ENCODE results near the gene TMIGD1.

Gene TMIGD1

DNA sequence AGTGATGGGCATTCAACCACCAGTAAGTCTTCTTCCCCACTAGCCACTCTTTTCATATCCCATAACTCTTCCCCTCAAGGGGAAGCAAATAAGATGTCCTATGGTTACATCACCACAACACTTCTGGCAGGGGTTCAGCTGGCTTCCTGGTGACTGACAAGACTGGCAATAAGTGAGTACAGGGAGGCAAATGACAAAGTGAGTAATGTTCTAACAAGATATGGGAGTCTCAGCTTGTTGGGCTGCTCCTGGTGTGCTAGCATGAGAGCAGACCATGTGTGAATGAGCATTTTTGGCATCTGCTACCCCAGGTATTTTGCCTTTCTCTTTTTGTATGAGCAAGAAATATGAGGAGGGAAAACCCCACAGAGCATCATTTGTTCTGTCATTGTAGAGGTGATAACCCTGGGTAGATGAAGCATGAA is 9.9 kb downstream of the TMIGD1 start:
- peak; percentile 50 for DNase-seq

DNA sequence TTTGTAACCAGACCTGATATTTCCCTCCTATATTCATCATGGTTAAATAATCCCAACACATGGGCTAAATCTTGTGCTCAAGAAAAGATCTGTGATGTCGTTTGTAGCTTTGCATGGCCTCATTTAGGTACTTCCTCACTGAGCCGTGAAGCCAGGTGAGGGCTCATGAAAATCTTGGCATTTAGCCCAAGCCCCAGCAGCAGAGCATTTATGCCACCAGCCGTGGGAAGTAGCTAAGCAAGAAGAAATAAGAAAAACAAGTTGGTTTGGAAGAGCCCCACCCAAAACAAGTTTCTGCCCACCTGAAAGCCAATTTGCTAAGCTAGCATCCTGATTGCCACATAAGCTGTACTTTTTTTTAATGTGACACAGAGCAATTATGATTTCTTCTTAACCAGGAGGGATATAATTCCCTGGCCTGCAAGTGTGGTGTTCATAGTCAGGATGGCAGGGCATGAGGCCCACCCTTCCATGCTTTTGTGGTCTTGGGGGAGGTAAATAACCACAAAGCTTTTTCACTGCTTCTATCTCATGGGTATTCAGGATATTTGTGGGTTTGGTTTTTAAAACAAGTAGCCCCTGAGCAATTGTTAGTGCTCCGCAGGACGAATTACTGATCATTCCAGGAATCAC is 10.5 kb downstream of the TMIGD1 start:
- peak; percentile 68 for DNase-seq

DNA sequence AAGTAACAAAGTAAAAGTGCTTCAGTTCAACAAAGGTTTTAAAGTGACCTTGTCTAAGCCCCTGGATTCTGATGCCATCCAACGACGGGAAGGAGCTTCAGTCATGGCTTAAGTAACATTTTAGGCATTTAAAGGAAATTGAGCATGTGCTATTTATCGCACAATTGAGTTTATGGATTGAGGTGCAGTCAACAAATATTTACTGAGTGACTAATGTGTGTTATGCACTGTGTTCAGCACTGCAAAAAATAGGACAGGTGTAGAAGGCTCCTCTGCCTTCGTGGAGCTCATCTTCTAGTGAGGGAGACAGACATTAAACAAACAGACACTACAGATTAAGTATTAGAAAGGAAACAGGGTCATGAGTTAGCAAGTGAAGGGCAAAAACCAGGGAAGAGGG is 12.5 kb downstream of the TMIGD1 start:
- no peak for DNase-seq

DNA sequence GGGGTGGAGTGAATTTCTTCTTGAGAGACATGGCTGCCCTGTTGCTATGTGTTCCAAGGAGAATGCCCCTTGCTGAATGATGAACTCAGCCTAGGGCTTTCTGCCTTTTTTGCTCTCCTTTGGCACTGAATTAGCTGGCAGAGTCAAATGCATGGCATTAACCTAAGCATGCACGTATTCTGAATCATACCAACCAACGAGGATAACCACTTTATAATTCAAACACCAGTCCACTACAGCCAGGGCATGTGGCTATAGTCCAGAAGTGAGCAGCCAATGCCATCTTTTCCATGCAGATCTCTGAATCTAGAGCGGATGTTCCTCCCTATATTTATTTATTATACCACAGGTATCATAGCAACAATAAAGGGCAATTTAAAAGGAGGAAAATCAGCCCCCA is 15.7 kb downstream of the TMIGD1 start:
- DNase-seq: no peak

DNA sequence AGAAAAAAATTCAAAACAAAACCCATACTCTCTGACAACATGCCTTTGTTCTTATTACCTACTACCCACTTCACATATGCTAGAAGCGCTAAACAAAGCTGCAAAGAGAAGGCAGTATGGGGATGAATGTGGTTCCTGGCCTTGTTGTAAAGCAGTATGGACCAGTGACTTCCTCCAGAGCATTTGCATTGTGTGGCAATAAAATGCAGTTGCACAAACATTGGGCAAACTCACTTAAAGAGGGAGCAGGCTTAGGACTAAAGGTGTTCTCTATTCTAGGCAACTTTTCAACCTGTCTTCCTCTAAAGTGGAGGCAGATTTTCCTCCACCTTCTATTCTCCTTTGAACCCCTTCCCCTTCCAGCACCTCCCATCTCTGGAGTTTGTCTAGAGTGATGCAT is 17.1 kb downstream of the TMIGD1 start:
- no peak for DNase-seq

- no peak for DNase-seq
Measured at GRCh38 chr17:30315106-30315505, 18.8 kb downstream of the TMIGD1 start.

DNA sequence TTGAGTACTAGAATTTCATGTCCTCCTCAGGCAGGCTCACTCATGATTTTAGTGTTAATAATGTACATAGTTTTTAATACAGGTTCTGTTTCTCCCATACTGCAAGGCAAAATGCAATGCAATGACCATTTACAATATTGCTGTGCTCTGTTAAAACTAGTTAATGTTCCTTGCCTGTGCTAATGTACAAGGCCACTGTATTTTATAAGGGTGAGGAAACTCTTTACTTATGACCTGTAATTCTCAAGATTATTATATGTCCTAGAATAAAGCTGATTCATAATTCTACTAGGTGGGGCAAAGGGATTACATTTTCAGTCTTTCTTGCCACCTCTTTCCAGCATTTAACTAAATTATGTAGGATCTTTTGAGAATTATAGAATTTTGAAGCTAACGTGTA is 19.4 kb downstream of the TMIGD1 start:
- DNase-seq: no peak

DNA sequence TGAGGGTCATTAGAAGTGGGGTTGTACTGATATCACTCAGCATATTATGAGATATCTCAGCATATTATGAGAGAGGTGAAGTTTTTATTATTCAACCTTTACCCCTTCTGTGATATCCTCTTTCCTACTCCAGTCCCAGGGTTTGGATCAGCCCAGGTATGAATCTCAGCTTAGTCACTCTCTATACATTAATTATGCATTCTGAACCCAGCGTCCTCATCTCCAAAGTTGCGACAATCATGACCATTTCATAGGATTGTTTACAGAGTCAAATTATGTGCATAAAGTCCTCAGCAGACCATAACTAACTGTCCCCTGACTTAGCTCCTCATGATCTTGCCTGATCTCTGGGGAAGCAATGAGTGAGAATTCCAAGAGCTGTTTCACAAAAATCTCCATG is 21.6 kb downstream of the TMIGD1 start:
- no peak for DNase-seq

DNA sequence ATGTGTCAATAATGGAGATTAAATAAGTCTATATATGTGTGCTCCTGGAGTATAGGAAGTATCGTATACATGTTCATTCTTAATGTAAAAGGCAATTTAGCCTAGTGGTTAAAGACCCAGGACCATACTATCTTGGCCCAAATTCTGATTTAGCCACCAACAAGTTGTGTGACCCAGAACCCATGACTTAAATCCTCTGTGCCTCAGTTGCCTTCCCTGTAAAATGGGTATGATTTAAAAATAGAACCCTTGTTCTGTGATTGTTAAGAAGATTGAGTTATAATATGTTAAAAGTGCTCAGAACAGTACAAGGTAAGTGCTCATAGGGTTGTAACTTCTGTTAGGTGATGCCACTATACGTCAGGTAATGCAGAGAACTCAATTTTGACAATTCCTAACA is 23.3 kb downstream of the TMIGD1 start:
- no peak for DNase-seq

- DNase-seq: no peak
Measured at GRCh38 chr17:30309591-30309990, 24.3 kb downstream of the TMIGD1 start.

GRCh38 chr17:30308406-30308805 is 25.5 kb downstream of the TMIGD1 start:
- no peak for DNase-seq

DNA sequence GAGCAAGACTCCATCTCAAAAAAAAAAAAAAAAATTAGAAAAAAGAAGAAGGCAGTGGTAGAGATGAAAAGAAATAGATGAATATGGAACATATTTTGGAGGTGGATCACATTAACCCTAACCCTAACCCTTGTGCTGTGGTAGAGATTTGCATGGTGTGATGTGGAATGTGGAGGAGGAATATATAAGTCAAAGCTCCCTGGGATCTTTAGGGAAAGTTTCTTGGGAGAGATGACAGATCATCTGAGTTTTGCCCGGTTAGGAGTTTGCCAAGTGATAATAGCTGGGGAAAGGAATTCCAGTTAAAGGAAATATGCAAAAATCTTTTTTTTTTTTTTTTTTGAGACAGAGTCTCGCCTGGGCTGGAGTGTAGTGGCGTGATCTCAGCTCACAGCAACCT is 29.1 kb downstream of the TMIGD1 start:
- DNase-seq: no peak

GRCh38 chr17:30302241-30302640 is 31.6 kb downstream of the TMIGD1 start:
- DNase-seq: no peak

DNA sequence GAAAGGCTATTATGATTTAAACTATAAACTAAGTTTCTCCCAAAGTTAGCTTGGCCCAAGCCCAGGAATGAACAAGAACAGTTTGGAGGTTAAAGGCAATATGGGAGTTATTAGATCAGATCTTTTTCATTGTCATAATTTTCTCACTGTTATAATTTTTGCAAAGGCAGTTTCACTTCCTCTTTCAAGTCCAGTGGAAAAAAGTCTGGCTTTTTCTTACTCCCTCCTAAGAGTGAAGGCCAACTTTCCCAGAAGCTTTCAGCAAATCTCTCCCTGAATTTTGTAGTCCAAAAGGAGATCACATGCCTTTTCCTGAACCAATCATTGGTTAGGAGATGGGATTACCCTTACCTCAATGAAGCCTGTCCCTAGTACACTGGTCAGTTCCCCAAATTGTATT is 33.0 kb downstream of the TMIGD1 start:
- no peak for DNase-seq

GRCh38 chr17:30299000-30299399 is 34.9 kb downstream of the TMIGD1 start:
- DNase-seq: no peak

DNA sequence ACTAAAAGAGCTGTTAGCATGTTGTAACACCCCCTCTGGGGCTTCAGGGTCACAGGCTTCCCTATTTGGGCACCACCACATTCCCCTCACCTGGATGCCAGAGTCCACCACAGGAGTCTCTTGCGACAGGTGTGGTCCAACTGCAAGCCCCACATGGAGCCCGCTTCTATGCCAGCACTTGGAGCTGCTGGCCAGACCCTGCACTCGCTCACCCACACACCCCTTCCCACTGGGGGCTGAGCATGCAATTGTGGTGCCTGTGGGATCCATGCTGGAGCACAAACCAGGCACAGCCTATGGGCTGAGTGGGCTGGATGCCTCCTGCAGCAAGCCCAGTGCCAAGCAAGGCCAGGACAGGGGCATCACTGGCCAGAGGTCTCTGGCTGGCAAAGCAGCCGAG is 36.1 kb downstream of the TMIGD1 start:
- DNase-seq: no peak

DNA sequence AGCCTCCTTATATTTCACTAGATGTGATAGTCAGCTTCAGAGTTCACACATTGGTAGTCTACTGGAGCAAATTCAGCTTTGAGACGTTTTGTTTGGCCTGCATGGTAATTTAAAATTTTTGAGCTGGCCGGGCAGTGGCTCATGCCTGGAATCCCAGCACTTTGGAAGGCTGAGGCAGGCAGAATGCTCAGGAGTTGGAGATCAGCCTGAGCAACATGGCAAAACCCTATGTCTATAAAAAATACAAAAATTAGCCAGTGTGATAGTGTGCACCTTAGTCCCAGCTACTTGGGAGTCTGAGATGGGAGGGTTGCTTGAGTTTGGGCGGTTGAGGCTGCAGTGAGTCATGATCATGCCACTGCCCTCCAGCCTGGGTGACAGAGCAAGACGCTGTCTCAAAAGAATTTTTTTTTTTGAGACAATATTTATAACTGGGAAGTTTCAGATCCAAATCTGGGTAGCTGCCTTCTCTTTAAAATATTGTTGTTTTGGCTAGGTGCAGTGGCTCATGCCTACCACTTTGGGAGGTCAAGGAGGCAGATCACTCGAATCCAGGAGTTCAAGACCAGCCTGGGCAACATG is 37.3 kb downstream of the TMIGD1 start:
- no peak for DNase-seq

- DNase-seq: peak; percentile 41
Measured at GRCh38 chr17:30292286-30292858, 41.5 kb downstream of the TMIGD1 start.

- peak; percentile 69 for DNase-seq
Measured at GRCh38 chr17:30291543-30292285, 42.1 kb downstream of the TMIGD1 start, which contains the start of gene BLMH. Gene BLMH (minus strand): TSS chr17:30291944. CDS start chr17:30291819, 125 bp downstream.

GRCh38 chr17:30290696-30291542 is 42.9 kb downstream of the TMIGD1 start:
- DNase-seq: peak; percentile 26

DNA sequence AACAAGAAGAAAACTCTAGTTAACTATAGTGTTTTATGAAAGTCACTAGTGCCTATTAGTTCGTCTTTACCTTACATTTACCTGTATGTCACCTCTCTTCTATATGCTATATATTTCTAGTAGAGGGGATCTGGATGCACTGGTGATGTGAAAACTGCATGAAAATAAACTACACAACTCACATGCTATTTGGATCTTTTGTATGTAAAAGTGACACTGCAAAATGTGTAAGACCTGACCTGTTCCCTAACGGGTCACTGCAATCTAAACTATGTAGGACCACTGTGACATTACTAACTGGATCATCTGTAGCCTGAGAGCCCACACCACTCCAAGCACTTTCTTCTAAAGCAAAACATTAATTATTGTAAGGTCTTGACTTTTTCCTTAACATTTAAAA is 43.8 kb downstream of the TMIGD1 start:
- no peak for DNase-seq

DNA sequence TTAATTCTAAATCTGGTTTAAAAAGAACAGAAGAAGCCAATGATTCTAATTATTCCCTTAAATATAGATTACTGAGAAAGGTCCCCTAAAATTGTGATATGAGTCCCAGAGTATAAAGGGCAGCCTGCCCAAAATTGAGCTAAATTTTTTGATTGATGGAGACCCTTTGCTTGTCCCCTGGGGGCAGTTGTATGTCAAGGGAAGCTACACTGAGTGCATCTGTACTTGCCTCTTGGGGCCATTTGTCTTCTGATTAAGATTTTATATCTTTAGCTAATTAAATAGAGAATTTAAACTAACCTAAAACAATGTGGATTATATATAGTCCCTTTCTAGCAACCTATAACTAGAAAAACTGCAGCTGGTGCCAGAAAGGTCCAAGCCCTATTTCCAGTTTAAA is 54.7 kb downstream of the TMIGD1 start:
- no peak for DNase-seq

DNA sequence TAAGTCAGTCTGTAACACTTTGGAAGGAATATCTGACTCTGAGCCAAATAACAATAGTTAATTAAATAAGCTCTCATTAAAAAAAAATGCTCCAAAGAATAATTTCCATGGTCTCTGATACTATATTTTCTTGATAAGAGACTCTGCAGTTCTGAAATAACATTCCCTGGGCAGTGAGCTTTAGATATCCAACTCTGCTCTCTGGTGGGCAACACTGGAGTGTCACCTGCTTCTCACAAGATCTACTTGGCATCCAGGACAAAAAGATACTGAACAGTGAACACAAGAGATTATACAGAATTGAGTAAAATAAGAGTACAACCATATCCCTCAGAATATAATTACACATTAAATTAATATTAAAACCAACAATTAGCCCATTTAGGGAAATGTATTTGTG is 55.8 kb downstream of the TMIGD1 start:
- DNase-seq: peak; percentile 29
